Measurements from ENCODE around the gene CTNNAL1. TPM values are rescaled to one million over a fixed set of nuclear protein-coding genes. Genes with fewer than 3 reads are reported as not detected.

CTNNAL1 gene
- total and polyA plus RNA-seq, 9 of the 15 experiments (the other 6 are each of a cell fraction or from before 2014, with no cell fraction given), result 23.2 to 78.0 (median 46.7) TPM

DNA sequence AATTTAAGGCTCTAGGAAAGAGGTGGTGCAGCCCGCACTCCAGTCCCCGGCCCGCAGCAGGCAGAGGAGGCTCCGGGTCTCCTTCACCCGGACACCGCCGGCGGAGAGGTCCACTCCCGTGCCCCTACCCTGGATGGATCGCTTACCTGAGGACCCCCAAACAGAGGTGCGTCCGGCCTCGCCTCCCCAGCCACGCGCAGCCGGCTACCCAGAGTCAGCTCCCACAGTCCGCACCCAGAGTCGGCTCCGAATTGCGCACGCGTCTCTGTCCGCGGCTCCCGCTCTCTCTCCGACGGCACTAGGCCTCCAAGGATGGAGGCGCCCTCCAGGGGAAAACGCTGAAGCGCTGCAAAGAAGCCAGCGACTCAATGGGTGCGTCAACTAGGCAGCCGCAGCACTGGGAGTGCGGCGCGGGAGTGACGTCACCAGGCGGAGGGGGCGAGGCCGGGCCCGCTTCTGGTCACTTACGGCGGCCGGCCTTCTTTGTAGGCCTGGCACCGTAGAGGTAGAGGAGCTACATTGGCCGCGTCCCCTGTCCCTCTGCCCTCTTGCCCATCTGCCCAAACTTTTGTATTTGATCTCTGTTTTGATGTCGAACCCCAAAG, 79.5 kb downstream of the CTNNAL1 start, which contains the start of gene ELP1 (continued):
- TF ChIP-seq, protein P1, sequence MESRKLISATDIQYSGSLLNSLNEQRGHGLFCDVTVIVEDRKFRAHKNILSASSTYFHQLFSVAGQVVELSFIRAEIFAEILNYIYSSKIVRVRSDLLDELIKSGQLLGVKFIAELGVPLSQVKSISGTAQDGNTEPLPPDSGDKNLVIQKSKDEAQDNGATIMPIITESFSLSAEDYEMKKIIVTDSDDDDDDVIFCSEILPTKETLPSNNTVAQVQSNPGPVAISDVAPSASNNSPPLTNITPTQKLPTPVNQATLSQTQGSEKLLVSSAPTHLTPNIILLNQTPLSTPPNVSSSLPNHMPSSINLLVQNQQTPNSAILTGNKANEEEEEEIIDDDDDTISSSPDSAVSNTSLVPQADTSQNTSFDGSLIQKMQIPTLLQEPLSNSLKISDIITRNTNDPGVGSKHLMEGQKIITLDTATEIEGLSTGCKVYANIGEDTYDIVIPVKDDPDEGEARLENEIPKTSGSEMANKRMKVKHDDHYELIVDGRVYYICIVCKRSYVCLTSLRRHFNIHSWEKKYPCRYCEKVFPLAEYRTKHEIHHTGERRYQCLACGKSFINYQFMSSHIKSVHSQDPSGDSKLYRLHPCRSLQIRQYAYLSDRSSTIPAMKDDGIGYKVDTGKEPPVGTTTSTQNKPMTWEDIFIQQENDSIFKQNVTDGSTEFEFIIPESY (CRISPR knock-in tag; IDR thresholded peaks at IDR 0.05), result no peak
- TF ChIP-seq CC2D1A (IDR thresholded peaks at IDR 0.05) (no peak), KLF6 (CRISPR knock-in tag; IDR thresholded peaks at IDR 0.05; ENCODE audit: borderline replicate concordance) (no peak), L3MBTL2 (IDR thresholded peaks at IDR 0.05) (peak; percentile 91), SREBF2 (CRISPR knock-in tag; IDR thresholded peaks at IDR 0.05) (no peak), ZBTB12 (CRISPR knock-in tag; IDR thresholded peaks at IDR 0.05) (peak; percentile 95), PYGO2 (tag; IDR thresholded peaks at IDR 0.05) (no peak), ETV1 (tag; conservative IDR thresholded peaks at IDR 0.05; ENCODE audit: low read depth) (no peak), ETV6 (IDR thresholded peaks at IDR 0.05; ENCODE audit: borderline replicate concordance in 1 of 2, low read depth in 2 of 2, low read length in 1 of 2) (no peak), ETV6 (CRISPR knock-in tag; IDR thresholded peaks at IDR 0.05; ENCODE audit: borderline replicate concordance) (no peak), DPF2 (IDR thresholded peaks at IDR 0.05) (no peak), KLF10 (CRISPR knock-in tag; IDR thresholded peaks at IDR 0.05) (no peak), MYBL2 (IDR thresholded peaks at IDR 0.05; ENCODE audit: low read depth) (no peak), MYBL2 (CRISPR knock-in tag; IDR thresholded peaks at IDR 0.05; ENCODE audit: borderline replicate concordance) (no peak), XRCC5 (IDR thresholded peaks at IDR 0.05; ENCODE audit: low read depth, low read length) (peak; percentile 94; the same call in 1 of the 2 replicates), RCOR1 (IDR thresholded peaks at IDR 0.05; ENCODE audit: borderline replicate concordance in 1 of 2, low read depth in 2 of 2, low read length in 2 of 2) (peak in 1 of 2 experiments; percentile 91; a peak in 2 of 4 replicates), NBN (IDR thresholded peaks at IDR 0.05; ENCODE audit: low read depth) (peak; percentile 98), PURB (CRISPR knock-in tag; IDR thresholded peaks at IDR 0.05; ENCODE audit: low read depth) (no peak), CTCF (IDR thresholded peaks at IDR 0.05 in 2 of 3, conservative IDR thresholded peaks at IDR 0.05 in 1 of 3; ENCODE audit: insufficient read depth in 2 of 3, low read depth in 1 of 3, low read length in 3 of 3) (peak; percentile 48 to 61 (median 57)), ZNF197 (CRISPR knock-in tag; IDR thresholded peaks at IDR 0.05; ENCODE audit: low read depth) (no peak), SIN3B (IDR thresholded peaks at IDR 0.05; ENCODE audit: low read depth) (peak; percentile 80), NCOA2 (IDR thresholded peaks at IDR 0.05; ENCODE audit: partially characterized antibody in 2 of 2) (no peak)
- TF ChIP-seq, protein P2, sequence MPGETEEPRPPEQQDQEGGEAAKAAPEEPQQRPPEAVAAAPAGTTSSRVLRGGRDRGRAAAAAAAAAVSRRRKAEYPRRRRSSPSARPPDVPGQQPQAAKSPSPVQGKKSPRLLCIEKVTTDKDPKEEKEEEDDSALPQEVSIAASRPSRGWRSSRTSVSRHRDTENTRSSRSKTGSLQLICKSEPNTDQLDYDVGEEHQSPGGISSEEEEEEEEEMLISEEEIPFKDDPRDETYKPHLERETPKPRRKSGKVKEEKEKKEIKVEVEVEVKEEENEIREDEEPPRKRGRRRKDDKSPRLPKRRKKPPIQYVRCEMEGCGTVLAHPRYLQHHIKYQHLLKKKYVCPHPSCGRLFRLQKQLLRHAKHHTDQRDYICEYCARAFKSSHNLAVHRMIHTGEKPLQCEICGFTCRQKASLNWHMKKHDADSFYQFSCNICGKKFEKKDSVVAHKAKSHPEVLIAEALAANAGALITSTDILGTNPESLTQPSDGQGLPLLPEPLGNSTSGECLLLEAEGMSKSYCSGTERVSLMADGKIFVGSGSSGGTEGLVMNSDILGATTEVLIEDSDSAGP (CRISPR knock-in tag; IDR thresholded peaks at IDR 0.05), result no peak
